NT2/D1 (cell line): ENCODE measurements around the gene TACC2.

Experiments
- SUZ12 ChIP-seq: IDR thresholded peaks from 2 replicates; pipeline ENCODE4 v1.6.1; 2011; ENCODE audit not compliant: insufficient read length, insufficient read depth; ENCODE audit errors: extremely low read depth
- YY1 ChIP-seq: IDR thresholded peaks from 2 replicates; pipeline ENCODE4 v1.6.1; 2011; ENCODE audit not compliant: insufficient read length, insufficient read depth
- ZNF274 ChIP-seq: IDR thresholded peaks from 2 replicates; pipeline ENCODE4 v1.6.1; 2011; ENCODE audit warnings: mild to moderate bottlenecking, low read depth, low read length

- TF ChIP-seq ZNF274 (no peak), YY1 (no peak), SUZ12 (no peak)
Observed at GRCh38 chr10:122018491-122018890, 29.5 kb downstream of the TACC2 start.
